Tibial nerve (tissue), 4 donors: ENCODE measurements around the gene SLC6A8. TPM values are rescaled to one million over a fixed set of nuclear protein-coding genes. Genes with fewer than 3 reads are reported as not detected.

Experiments used
- DNase-seq, 2 donors: peaks; one replicate each; pipeline ENCODE4 v3.0.0-alpha.2; 2019; ENCODE audit warnings: low spot score in 2 of 2
- H3K27ac ChIP-seq, 4 donors: fragments of 200-600 bp; sonication (generic) in 3 of 4; one replicate each; pipeline ENCODE4 v1.5.1; 2017 to 2019; ENCODE audit warnings: mild to moderate bottlenecking in 1 of 4
- H3K27me3 ChIP-seq, 2 donors: fragments of 200-600 bp; sonication (generic) in 1 of 2; one replicate each; pipeline versions ENCODE4 v1.5.1 to v1.6.0; 2017 to 2019
- H3K36me3 ChIP-seq, 3 donors: fragments of 200-600 bp; sonication (generic); one replicate each; pipeline ENCODE4 v1.5.1; 2018 to 2019
- H3K4me1 ChIP-seq, 4 donors: fragments of 200-600 bp; sonication (generic) in 3 of 4; one replicate each; pipeline ENCODE4 v1.5.1; 2017 to 2019
- H3K4me3 ChIP-seq, 4 donors: fragments of 200-600 bp; sonication (generic) in 3 of 4; one replicate each; pipeline ENCODE4 v1.5.1; 2017 to 2019; ENCODE audit warnings: mild to moderate bottlenecking in 1 of 4, moderate library complexity in 1 of 4
- H3K9me3 ChIP-seq, 4 donors: fragments of 200-600 bp; sonication (generic) in 3 of 4; one replicate each; pipeline ENCODE4 v1.5.1; 2017 to 2019
- EP300 ChIP-seq, 2 donors: sonication (generic); formaldehyde crosslinking; IDR thresholded peaks; one replicate each; pipeline ENCODE4 v1.6.1; 2017; ENCODE audit warnings: antibody characterized with exemption in 2 of 2, mild to moderate bottlenecking in 1 of 2
- POLR2A ChIP-seq, 2 donors: fragments of 450-650 bp; IDR thresholded peaks; one replicate each; pipeline ENCODE4 v1.6.1; 2017; ENCODE audit warnings: antibody characterized with exemption in 2 of 2, mild to moderate bottlenecking in 2 of 2, moderate library complexity in 2 of 2
- WGBS, 2 donors: methylation state at CpG; one replicate each; pipeline ENCODE4 v1.1.5; 2018; 5-methylcytosine and 5-hydroxymethylcytosine counted together
- total RNA-seq, 4 donors: library from RNA; depleted of rRNA; stranded (reverse); fragments of >200 nt; gene quantifications; one replicate each; pipeline ENCODE4 v1.1.0, GENCODE V29; 2016
- TF ChIP-seq, protein P1 (sequence below), 5 experiments: fragments of 200-600 bp in 3 of 5; fragments of 450-650 bp in 2 of 5; sonication (generic) in 3 of 5; IDR thresholded peaks; one replicate each; pipeline ENCODE4 v1.5.1; 2016 to 2019; ENCODE audit warnings: antibody characterized with exemption in 5 of 5, mild to moderate bottlenecking in 3 of 5, moderate library complexity in 2 of 5

The SLC6A8 gene
- total RNA-seq, 4 donors from 2014 or later, result 14.4 to 26.7 (median 21.9) TPM

DNA sequence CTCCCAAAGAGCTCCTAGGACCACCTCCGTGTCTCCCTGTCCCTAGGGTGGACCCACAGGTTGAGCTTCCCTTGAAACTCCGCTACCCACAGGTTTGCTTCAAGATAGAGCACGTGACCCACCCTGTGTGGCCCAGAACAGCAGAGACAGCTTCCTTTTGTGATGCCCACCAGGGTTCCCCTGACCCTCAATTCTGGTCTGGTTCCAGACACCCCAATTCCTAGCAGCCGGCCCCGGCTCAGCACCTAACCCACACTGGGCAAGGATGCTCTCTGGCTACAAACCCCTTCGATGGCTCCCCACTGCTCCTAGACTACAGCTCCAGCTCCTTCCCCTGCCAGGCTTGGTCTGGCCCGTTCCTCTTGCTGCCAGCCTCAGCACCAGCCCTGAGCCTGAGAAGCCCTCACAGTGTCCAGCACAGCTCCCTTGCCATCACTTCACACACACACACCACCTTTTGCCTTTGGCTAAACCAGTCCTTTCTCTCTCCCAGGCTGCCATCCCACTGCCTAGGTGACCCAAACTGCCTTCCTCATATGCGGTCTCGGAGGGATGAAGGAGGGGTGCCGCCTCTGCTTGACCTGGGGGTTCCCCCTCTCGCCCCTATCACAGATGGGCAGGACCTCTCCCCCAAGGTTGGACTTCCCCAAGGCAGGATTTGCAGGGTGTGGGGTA, 20.3 kb upstream of the SLC6A8 start:
- Histone ChIP-seq H3K4me1 (no peaks in the 10 kb centered on the region), H3K36me3 (no peaks in the 10 kb centered on the region), H3K27me3 (peaks cover 0 to 53% of the 10 kb centered on the region in 2 donors), H3K27ac (no peak overlapping the region), H3K9me3 (no peaks in the 10 kb centered on the region), H3K4me3 (peak overlapping the region in 1 of 4 donors; percentile 12)
- WGBS, 2 donors, result 68 to 70% methylated on average over 10 to 11 of the region's 11 CpGs
- TF ChIP-seq POLR2A (IDR thresholded peaks at IDR 0.05) (no peak), EP300 (IDR thresholded peaks at IDR 0.05) (no peak)
- TF ChIP-seq, protein P1, sequence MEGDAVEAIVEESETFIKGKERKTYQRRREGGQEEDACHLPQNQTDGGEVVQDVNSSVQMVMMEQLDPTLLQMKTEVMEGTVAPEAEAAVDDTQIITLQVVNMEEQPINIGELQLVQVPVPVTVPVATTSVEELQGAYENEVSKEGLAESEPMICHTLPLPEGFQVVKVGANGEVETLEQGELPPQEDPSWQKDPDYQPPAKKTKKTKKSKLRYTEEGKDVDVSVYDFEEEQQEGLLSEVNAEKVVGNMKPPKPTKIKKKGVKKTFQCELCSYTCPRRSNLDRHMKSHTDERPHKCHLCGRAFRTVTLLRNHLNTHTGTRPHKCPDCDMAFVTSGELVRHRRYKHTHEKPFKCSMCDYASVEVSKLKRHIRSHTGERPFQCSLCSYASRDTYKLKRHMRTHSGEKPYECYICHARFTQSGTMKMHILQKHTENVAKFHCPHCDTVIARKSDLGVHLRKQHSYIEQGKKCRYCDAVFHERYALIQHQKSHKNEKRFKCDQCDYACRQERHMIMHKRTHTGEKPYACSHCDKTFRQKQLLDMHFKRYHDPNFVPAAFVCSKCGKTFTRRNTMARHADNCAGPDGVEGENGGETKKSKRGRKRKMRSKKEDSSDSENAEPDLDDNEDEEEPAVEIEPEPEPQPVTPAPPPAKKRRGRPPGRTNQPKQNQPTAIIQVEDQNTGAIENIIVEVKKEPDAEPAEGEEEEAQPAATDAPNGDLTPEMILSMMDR (IDR thresholded peaks at IDR 0.05), result no peak
- no peak for DNase-seq

DNA sequence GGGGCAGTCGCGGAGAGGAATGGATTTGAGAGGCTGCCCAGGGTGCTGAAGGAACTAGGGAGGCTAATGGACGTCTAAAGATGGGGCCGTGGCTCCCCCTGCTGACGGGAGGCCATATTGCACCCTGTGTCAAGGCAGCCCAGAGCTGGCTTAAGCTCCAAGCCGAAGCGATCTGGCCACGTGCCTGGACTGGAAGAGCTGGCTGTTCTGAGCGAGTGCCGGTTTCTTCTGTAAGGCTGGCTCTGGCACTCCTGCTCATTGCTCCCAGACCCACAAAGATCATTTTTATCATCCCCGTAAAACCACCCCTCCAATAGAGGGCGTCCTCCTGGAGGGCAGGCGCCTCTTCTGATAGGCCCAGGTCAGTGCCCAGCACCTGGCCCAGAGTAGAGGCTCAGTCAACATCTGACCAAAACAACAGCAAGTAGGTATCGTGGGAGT, 19.8 kb upstream of the SLC6A8 start:
- H3K4me1 ChIP-seq, result no peaks in the 10 kb centered on the region
- peak overlapping the region in 1 of 4 donors; percentile 12 for H3K4me3 ChIP-seq
- DNase-seq, result peak; percentile 71 to 86
- peaks cover 0 to 55% of the 10 kb centered on the region in 2 donors for H3K27me3 ChIP-seq
- no peaks in the 10 kb centered on the region for H3K36me3 ChIP-seq
- no peak for TF ChIP-seq EP300 (IDR thresholded peaks at IDR 0.05)
- TF ChIP-seq, protein P1 (IDR thresholded peaks at IDR 0.05), result peak; percentile 65 to 78 (median 74)
- H3K27ac ChIP-seq, result no peak overlapping the region
- no peaks in the 10 kb centered on the region for H3K9me3 ChIP-seq
- 20 to 41% methylated on average over 4 to 8 of the region's 14 CpGs for WGBS, 2 donors

DNA sequence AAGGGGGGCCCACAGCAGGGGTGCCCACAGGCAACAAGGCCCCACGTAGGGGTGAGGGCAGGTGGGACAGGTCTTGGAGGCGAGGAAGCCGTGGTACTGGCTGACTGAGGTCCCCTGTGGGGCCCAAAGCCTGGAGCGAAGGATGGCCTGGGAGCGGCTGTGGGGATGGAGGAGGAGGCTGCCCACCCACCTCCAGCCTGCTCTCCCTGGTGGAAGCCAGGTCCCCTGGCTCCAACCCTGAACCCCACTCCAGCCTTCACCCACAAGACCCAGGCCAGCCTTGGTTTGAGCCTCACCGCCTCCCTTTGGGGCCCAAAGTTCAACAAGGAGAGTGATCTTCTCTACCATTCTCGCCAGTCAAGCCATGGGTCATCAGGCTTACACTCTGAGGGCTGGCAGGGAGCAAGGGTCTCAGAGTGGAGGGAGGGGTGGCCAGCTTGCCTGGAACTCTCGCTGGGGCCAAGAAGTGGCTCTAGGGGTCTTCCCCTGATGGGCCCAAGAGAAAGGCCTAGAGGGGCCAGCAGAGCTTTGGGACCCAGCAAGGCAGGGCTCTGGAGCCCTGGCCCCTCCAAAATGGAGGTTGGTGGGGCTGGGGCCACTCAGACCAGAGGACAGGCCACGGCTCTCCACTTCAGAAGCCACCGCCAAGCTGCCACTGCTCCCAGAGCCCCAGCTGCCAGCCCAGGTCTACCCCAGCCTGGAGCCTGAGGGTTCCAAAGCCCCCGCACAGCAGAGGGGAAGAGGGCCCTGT, 19.1 kb upstream of the SLC6A8 start:
- TF ChIP-seq, protein P1 (IDR thresholded peaks at IDR 0.05), result no peak
- no peak for TF ChIP-seq EP300 (IDR thresholded peaks at IDR 0.05)
- no peak for TF ChIP-seq POLR2A (IDR thresholded peaks at IDR 0.05)
- WGBS, 2 donors, result 85 to 86% methylated on average over 7 to 11 of the region's 11 CpGs

GRCh38 chrX:153669174-153669890, 18.4 kb upstream of the SLC6A8 start:
- Histone ChIP-seq H3K36me3 (no peaks in the 10 kb centered on the region), H3K27ac (no peak overlapping the region), H3K4me1 (no peaks in the 10 kb centered on the region), H3K4me3 (no peak overlapping the region), H3K9me3 (no peaks in the 10 kb centered on the region), H3K27me3 (peaks cover 0 to 50% of the 10 kb centered on the region in 2 donors)
- TF ChIP-seq, protein P1 (IDR thresholded peaks at IDR 0.05), result peak; percentile 60 to 68 (median 64)
- TF ChIP-seq POLR2A (IDR thresholded peaks at IDR 0.05), result no peak
- no peak for TF ChIP-seq EP300 (IDR thresholded peaks at IDR 0.05)
- DNase-seq, result no peak
- WGBS, 2 donors, result 61 to 80% methylated on average over 4 to 16 of the region's 17 CpGs

More for the DNA sequence above, 19.1 kb upstream of the SLC6A8 start:
- no peak for DNase-seq
- Histone ChIP-seq H3K27ac (no peak overlapping the region), H3K27me3 (peaks cover 0 to 52% of the 10 kb centered on the region in 2 donors), H3K9me3 (no peaks in the 10 kb centered on the region), H3K4me1 (no peaks in the 10 kb centered on the region), H3K36me3 (no peaks in the 10 kb centered on the region), H3K4me3 (no peak overlapping the region)
